Stimulated activated CD4-positive, alpha-beta T cell treated with anti-CD3 and anti-CD28 coated beads, TNF-alpha, amount 100 ng/mL, for 24 hours (primary cell): Measurements from ENCODE around the gene TCF25.
"Not testable (repeated sequence)": the region's sequence is repeated elsewhere in the genome, so short reads cannot be mapped to it uniquely, and the experiment has no call there.

Experiments used
- DNase-seq, 3 experiments: peaks; one replicate each; pipeline ENCODE4 v3.0.0-alpha.2; 2020; ENCODE audit warnings: low read depth in 3 of 3

Gene TCF25

GRCh38 chr16:89918453-89919347, 45.3 kb downstream of the TCF25 start, which contains the start of gene MC1R:
TSS of gene MC1R (plus strand) at chr16:89918862. CDS start at chr16:89919259, 397 bp downstream.
- no peak for DNase-seq

- DNase-seq: no peak
Observed at GRCh38 chr16:89919535-89920406, 46.4 kb downstream of the TCF25 start.

DNA sequence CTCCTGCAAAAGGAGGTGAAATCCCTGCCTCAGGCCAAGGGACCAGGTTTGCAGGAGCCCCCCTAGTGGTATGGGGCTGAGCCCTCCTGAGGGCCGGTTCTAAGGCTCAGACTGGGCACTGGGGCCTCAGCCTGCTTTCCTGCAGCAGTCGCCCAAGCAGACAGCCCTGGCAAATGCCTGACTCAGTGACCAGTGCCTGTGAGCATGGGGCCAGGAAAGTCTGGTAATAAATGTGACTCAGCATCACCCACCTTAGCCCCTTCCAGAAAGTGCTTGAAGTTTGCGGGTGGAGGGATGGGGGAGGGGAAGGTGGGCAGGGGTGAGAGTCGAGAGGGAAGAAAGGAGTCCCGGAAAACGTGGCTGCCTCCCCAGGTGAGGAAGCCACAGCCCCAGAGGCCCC, 47.3 kb downstream of the TCF25 start:
- DNase-seq: no peak

- DNase-seq: no peak
Observed at GRCh38 chr16:89921131-89921701, 47.8 kb downstream of the TCF25 start.

DNA sequence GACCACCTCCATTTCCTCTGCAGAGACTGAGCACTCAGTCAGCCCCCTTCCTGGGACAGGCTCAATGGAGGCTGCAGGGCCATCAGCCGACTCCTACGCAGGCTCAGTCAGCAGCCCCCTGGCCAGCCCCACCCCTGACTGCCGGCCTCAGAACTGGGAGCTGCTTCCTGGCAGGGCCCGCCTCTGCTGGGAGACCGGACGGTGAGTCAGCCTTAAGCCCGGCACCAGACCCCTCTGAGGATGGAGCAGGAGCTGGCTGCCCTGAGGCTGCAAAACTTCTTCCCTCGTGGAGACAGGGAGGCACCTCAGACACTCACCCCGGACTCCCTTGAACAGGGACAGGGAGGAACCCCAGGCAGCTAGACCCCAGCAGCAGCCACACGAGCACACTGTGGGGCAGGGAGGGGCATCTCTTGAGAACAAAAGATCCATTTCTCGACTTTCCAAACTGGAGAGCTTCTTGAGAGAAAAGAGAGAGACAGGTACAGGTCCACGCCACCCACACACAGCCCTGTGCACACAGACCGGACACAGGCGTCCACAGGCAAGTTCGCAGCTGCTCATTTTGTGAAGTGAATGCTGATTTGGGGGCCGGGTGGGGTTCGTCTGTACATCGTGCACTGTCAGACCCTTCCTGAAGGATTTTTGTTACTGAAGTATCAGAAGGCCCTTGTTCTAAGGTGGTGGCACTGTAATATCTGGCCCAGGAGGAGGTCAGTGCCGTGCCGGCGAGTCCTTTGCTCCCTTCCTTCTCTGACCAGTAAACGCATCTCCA, 48.5 kb downstream of the TCF25 start:
- no peak for DNase-seq

DNA sequence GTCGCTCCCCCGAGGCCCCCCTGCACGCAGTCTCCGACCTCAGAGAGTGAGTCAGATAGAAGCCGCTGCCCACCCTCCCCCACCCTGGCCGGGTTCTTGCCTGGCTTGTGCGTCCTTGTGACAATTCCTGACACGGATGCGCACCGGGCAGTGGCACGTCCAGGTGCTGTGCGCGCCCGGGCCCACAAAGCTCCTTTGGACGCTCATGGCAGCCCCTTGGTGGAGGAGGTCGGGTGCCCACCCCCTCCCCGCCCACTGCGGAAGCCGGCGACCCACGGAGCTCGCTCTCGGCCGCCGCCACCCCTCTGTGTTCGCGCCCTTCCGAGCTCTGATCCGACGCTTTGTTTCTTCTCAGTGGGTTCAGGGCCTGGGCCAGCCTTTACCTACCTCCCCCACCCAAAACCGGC, 49.1 kb downstream of the TCF25 start:
- peak in 1 of 3 experiments; percentile 37 for DNase-seq

GRCh38 chr16:89922884-89923639, 49.7 kb downstream of the TCF25 start, which contains the start of gene TUBB3:
TSS of gene TUBB3 (plus strand) at chr16:89923342. CDS start at chr16:89923402, 60 bp downstream.
- peak in 1 of 3 experiments; percentile 44 for DNase-seq

GRCh38 chr16:89923640-89924296, 50.4 kb downstream of the TCF25 start:
- no peak for DNase-seq

DNA sequence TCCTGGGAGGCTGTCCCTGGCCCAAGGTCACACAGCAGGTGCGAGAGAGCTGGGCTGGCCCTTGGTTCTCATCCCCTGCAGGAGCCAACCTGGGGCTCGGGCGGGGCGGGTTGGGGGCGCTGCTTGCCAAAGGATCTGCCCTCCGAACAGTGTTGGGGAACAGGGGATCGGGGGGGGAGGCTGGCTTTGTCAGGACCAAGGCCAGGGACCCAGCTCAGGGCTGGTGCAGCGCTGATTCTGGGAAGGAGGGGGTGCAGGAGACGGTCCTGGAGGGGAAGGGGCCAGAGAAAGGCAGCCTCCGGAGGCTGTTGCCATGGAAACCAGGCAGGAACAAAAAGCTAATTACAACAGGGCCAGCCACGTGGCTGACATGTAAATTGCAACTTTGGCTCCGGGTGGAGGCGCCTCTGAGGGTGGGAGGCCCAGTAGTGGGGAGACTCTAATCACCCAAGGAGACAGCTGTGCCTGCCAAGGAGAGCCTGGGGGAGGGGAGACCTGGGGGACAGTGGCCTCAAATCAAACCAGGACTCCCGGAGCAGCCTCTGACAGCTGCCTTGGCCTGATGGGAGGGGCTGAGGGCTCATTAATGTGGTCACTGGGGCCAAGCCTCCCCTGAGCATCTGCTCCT, 51.0 kb downstream of the TCF25 start:
- DNase-seq: no peak

DNA sequence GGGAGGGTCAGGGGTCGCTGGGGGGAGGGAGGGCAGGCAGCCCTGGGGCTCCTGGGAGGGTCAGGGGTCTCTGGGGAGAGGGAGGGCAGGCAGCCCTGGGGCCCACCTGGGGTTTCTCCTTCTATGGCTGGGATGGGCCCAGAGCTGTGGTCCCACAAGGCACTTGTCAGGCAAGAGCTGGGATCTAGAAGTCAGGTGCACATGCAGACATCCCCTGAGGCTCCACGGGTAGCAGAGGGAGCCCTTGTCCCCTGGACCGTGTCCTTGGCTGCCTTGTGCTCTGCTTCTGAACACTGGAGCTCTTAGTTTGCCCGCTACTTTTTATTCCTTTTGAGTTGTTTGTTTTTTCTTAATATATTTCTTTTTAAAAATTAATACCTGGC, 51.5 kb downstream of the TCF25 start:
- DNase-seq: no peak

GRCh38 chr16:89925596-89926079, 52.2 kb downstream of the TCF25 start:
- no peak for DNase-seq

GRCh38 chr16:89931305-89931896, 58.0 kb downstream of the TCF25 start:
- no peak for DNase-seq

GRCh38 chr16:89931964-89932363, 58.6 kb downstream of the TCF25 start:
- no peak for DNase-seq

GRCh38 chr16:89934019-89934418, 60.6 kb downstream of the TCF25 start:
- not testable (repeated sequence) for DNase-seq

- DNase-seq: no peak
Observed at GRCh38 chr16:89934611-89935553, 61.5 kb downstream of the TCF25 start.

GRCh38 chr16:89935620-89936019, 62.2 kb downstream of the TCF25 start:
- not testable (repeated sequence) for DNase-seq

DNA sequence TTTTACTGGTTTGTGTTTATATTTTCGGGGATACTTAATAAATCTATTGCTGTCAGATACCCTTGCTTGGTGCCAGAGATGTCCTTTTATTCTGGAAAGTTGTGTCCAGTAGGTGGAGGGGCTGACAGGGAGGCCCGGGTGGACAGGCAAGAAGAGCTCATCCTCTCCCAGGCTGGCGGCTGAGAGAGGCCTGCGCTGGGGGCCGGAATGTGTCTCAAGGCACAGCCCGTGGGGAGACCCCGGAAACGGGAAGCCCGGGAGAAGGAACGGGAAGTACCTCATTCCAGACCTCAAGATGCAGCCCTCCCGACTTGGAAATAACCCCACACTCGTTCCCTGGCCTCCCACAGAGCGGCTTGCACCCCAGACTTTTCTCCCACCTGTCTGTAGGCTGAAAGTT, 62.6 kb downstream of the TCF25 start:
- no peak for DNase-seq

DNA sequence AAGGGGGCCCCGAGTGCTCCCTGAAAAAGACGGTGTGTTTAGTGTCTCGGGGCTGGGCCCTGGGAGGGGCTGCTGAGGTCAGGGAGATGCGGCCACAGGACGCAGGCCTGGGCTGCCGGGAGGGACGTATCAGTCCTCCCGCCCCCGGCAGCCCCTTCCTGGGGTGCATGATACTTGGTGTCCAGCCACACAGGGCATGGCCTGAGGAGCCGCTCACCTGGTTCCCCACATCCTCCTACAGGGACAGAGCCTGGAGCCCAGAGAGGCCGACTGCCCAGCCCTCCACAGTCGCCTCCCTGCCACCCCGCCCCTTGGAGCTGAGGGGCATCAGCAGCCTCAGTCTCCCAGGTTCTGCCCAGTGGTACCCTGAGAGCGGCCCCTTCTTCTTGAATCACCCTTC, 63.1 kb downstream of the TCF25 start:
- DNase-seq: no peak
